Effector CD8-positive, alpha-beta T cell (primary cell): Measurements from ENCODE around the gene FTO.

Experiments
- DNase-seq: peaks from one replicate; lab custom pipeline; 2025; lab: John Stamatoyannopoulos, UW

Gene FTO

DNA sequence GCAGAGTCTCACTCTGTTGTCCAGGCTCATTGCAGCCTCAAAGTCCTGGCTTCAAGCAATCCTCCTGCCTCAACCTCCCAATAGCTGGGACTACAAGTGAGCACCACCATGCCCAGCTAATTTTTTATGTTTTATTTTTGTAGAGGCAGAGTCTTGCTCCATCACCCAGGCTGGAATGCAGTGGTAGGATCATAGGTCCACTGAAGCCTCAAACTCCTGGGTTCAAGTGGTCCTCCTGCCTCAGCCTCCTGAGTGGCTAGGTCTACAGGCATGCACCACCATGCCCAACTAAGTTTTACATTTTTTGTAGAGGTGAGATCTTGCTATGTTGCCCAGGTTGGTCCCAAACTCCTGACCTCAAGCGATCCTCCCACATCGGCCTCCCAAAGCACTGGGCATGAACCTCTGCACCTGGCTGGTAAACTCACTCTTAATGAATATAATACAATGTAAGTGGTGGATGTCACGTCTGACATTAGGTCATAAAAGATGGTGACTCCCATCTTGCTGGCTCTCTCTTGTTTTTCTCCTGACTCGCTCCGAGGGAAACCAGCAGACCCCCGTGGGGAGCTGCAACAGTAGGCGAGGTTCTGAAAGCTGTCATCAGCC lies 456.4 kb downstream of the FTO start:
- DNase-seq = no peak

DNA sequence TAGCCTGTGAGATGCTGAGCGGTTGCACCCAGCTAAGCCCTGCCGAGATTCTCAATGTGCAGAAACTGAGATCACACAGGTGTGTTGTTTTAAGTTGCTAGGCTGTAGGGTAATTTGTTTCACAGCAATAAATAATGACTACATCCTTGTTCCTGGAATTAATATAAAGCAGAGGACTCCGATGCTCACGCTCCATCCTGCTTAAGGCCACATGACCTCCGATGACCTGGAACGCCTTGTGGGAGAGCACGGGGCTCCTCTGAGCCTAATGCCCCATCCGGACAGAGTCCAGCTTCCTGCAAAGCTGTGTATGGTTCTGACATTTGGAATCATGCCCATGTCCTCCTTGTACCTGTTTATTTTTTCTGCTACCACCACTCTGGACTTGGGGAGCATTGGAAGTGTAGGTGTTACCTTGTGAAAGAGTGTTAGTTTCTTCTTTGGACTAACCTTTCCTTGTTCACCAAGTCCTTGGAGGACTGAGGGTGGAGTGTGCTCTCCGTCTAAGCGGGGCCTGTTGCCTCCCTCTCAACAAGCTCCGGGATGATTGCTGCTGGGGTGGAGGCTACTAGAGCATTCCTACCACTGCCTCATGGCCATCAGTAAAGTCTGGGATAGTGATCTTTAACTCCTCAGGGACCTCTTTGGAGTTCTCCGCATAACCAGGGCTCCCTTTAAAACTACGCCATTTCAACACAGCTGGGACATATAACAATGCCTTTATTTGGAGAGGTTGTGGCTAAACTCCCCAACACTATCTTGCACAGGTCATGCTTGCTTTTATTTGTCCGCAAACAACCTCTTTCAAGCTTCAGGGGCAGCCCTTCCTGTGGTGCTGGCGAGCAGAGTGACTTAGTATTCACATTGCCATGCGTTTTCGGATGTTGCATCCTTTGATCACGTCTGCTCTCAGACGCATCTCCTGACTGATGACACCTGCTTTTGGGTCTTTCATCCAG lies 457.3 kb downstream of the FTO start:
- no peak for DNase-seq

GRCh38 chr16:54163197-54163843 lies 459.4 kb downstream of the FTO start:
- no peak for DNase-seq

GRCh38 chr16:54164789-54165173 lies 460.8 kb downstream of the FTO start:
- DNase-seq = no peak

DNA sequence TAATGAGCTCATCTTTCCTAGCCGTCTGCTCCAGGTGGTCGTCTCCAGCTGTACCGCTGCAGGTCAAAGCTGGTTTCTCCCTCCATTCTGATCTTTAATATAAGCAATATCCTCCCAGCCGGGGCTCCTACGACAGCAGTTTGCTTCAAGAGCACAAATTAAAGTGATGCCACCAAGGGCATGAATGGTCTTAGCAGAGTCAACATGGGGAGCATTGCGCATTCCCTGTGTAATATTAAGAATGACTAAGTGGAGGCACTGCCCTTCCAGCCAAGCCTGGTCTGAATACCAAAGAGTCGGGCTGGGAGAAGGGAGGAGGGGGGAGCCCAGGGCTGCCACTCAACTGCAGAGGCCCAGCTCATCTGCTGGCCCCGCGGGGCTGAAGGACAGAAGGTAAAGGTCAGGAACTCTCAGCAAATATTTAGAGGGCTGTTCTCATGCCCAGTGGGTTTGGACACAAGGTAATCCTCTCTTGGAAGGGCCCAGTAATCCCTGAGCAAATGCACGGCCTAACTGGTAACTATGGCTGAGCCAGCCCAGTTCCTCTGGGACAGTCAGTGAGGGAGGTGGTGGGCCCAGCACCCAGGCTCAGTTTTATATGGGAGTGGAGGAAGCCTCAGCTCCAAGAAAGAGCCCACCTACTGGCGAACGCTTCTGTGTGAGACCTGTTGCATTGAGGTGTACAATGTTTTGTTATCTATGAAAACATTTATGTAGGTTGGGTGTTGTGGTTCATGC lies 461.4 kb downstream of the FTO start:
- no peak for DNase-seq

DNA sequence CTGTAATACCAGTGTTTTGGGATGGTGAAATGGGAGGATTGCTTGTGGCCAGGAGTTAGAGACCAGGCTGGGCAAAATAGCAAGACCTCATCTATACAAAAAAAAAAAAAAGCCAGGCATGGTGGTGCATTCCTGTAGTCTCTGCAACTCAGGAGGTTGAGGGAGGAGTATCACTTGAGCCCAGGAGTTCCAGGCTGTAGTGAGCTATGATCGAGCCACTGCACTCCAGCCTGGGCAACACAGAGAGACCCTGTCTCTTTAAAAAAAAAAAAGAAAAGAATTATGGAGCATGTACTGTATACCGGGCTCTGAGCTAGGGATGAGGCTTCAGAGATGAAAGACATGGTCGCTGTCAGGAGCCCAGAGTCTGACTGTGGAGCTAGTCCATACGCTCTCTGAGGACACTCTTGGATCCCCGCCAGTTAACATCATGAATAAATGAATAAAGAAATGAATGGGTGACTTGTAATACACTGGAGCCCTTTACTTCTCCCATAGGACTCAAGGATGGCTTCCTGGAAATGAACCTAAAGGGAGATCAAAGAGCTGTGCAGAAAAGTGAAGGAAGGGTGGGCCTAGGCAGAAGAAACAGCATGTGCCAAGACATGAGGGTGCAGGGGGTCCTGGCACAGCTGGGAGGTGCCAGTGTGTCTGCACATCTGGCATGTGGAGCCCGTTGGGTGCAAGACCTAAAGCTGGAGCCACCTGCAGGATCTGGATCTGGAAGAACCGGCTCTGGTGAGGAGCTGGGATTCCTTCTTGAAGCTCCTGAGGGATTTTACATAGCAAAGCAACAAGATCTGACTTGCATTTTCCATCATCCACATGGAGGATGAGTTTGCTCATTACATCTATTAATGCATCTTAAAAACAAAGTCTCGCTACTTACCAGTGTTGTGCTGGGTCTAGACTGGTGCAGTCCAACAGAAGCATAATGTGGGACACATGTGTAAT lies 462.2 kb downstream of the FTO start:
- DNase-seq = no peak

DNA sequence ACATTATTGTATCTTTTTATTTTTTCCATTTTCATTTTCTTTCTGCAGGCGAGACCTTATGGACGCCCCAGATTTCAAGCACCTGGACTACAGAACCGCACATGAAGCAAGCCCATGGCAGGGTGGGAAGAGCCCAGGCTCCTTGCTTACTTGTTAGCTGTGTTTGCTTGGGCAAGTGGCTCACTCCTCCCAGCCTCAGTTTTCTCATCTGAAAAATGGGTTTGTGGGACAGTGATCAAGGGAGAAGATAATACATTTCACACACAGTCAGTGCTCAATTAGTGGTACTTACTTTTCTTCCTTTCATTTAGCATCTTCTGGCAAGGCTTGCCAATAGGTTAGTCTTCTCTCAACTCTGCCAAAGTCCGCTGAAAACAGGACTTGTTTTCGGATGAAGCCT lies 465.2 kb downstream of the FTO start:
- DNase-seq = no peak

DNA sequence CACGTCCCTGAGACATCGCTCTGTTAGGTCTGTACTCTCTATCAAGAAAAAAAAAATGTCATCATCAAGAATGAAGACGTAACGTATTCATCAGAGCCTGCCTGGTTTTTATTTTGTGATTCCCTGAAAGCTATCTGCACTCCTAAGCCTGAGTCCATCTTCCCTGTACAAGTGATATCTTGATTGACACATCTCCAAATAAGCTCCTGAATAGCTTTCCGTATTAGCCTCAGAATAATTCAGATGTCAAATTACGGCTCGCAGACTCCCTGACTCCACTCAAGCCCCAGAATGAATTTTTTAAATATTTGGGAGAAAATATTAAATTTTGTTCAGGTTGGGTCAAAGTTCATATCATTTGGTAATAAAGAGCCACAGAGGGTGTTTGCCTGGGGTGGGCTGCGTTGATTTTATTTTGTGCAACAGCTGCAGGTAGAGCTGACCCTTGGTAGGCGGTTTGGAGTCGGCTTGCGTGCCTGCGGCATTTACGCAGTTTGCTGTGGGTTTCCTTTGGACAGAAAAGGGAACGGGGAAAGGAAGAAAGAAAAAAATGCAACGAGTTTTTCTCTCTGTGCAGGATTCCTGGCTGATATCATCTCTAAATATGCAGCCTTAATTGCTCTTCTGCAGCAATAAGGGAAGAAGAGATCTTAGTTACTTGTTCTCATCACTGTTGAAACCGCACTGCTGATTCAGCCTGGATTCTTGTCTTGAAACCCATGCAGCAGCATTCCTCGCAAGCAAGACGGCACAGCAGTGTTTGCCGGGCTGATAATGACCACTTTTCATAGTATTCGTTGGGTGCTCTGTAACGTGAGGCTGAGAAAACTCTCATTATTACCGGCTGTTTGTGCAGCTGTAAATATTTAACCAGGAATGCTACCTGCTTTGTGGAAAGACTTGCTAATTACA lies 467.9 kb downstream of the FTO start:
- DNase-seq = no peak

DNA sequence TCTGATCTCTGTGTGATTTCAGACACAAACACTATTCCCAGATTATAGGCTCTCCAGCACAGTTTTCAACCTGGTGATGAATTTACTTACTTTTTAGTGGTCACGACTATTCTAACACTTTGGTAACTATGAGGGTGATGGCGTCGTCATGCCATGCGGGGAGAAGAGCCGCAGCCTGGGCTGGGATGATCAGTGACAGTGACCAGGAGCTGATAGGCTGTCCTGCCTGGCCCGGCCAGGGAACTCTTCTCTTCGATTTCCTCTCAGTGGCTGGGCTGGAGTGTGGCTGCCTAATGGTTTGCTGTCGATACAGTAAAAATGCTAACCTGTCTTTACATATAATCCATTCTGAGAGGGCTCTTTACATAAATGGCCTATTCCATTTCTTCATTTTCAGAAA lies 469.5 kb downstream of the FTO start:
- DNase-seq = no peak

GRCh38 chr16:54174201-54174600 lies 470.2 kb downstream of the FTO start:
- DNase-seq = no peak

DNA sequence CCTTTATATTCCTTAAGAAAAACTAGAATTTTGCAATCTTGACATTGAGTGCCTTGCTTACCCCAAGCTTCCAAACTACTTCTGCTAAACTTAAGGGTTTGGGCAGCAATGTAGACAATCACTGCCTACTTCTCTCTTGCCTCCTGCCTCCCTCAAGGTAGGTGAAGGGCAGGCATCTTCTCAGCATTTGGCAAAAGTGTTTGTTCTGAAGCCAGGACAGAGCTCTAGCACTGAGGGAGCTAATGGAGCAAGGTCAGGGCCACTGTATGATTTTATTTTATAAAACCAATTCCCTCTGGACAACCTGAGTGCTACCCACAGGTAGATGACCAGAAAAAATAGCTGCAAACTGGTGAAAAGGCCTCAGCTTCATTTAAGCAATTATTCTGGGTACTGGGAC lies 470.8 kb downstream of the FTO start:
- DNase-seq = no peak

GRCh38 chr16:54175169-54175551 lies 471.2 kb downstream of the FTO start:
- no peak for DNase-seq

GRCh38 chr16:54175552-54176375 lies 471.8 kb downstream of the FTO start:
- DNase-seq = no peak

GRCh38 chr16:54176376-54176901 lies 472.5 kb downstream of the FTO start:
- DNase-seq = no peak

DNA sequence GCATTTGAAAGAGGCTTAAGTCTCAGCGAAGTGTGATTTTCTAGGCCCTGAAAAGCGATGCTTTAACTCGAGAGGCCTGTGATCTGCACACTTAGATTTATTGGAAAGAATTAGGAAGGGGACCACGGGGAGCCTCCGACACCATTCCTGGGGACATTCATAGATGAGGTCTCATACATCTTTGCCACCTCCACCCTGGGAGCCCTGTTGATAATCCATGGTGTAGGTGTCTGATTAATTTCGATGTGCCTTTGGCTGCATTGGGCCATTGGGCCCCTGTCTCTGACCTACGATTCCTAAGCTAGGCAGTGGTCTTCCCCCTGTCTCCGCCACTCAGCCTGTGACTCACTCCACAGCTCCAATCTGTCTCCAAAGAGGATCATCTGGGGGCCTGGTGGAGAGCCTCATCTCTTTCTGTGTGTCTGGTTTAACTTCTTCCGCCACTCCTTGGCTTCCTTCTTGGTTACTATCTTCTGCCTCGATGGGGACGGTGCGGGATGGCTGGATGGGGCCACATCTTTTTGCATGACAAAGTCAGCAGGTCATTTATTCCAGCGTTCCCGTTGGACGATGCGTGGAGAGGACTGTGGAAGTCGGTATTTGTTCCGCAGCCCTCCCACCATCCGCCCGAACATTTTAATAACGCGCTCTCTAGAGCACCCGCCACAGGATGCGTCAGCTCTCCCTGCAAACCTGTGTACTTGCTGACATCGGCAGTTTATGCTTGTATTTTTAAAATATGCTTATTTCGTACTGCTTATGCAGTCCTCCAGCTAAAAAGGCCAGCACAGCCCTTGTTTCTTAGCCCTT lies 473.3 kb downstream of the FTO start:
- no peak for DNase-seq

GRCh38 chr16:54177862-54178477 lies 474.0 kb downstream of the FTO start:
- no peak for DNase-seq

DNA sequence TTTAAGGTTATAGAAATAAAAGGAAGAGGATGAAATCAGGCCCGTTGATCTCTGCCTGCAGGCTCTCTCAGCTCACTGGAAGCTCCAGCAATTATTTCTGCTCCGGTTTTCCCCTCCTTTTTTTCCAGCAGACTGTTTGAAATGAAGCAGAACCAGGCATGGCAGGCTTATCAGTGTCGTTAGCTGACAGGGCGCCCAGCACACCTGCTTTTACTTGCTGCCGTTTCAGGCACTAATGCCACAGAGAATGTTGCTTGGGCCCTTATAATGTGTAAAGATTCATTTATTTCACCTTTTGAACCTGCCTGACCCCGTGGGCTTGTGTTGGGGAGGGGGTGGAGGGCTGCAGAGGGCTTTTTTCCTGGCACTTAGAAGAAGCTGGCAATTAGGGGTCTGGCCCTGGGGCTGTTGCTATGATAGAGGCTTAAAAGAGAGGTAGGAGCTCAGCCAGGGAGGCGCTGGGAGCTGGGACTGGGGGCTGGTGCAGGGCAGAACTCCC lies 474.6 kb downstream of the FTO start:
- no peak for DNase-seq
